Activated gamma-delta T cell (primary cell): ENCODE results near the gene RGS13.

Experiments used
- DNase-seq: peaks from one replicate; lab custom pipeline; 2025; lab: John Stamatoyannopoulos, UW
- total RNA-seq, 2 donors: gene quantifications; one replicate each; lab custom pipeline; 2026; lab: John Stamatoyannopoulos, UW

RGS13 gene, protein sequence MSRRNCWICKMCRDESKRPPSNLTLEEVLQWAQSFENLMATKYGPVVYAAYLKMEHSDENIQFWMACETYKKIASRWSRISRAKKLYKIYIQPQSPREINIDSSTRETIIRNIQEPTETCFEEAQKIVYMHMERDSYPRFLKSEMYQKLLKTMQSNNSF
- total RNA-seq, result 0 to 0.09 reads per million in 2 donors

GRCh38 chr1:192635939-192636338 is at the start of gene RGS13:
TSS of gene RGS13 (plus strand) at chr1:192636147. CDS start at chr1:192644335, 8,188 bp downstream.
- no peak for DNase-seq

DNA sequence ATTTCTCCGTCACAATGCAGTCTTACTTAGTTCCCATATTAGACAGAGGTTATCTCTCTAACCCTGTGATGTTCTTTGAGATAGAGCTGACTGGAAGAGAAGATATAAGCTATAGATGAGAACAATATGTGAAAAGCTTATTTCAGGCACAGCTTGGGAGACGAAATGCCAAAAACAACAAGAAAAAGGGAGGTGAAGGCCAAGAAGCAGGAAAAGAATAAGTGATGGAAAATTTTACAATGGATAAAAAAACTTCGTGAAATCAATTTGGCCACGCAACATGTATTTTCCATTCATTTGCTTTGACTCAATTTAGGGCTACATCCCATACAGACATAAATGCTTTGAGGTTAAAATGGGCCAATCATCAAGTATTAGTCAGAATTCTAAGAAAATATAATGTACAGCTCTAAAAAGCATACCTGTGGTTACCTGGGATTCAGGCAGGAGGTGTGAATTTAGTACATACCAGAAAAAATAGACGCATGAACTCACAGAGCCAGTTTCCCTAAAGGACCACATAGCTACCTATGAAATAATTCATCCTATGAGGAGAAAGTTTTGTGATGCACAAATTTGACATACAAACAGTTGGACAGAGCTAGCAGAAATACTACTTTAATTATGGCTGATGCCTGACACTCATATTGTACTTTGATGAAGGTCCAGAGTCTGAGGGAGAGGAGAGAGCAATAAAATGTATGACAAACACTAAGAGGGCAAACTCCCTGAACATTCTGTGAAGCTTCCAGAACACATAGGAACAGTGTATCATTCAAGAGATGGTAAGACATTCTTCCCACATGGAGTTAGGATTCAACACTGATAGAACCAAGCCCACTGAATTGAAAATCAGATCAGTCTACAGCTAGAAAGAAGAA is 48.3 kb upstream of the RGS13 start:
- DNase-seq, result no peak

- DNase-seq, result no peak
Measured at GRCh38 chr1:192588546-192588945, 47.4 kb upstream of the RGS13 start.

GRCh38 chr1:192589813-192590212 is 46.1 kb upstream of the RGS13 start:
- no peak for DNase-seq

GRCh38 chr1:192592517-192592916 is 43.4 kb upstream of the RGS13 start:
- DNase-seq, result no peak

DNA sequence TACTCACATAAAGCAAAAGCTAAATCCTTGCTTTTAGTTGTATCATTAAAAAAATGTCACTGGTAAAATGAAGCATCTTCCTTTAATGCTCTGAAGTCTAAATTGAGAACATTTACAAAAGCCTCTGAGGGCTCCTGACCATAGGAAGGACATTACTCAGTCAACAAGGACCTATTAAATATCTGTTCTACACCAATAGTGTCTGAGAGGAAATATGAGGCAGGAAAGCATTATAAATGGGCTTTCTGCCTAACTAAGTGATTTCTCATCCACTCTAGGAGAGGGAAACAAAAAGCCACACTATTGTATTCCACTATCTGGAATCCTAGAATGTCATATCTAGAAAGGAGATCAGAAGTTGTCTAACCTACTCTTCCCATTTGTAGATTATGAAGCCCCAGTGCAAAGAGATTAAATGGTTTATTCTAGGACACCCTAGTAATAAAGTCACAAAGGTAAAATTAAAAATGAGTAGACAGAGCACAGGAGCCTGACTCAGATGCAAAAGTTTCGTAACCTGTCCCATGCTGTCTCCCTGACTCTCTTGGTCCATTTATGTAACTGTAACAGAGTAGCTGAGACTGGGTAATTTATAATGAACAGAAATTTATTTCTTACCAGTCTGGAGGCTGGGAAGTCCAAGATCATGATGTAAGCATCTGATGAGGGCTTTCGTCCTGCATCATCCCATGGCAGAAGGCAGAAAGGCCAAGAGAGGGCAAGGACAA is 42.8 kb upstream of the RGS13 start:
- DNase-seq, result no peak

DNA sequence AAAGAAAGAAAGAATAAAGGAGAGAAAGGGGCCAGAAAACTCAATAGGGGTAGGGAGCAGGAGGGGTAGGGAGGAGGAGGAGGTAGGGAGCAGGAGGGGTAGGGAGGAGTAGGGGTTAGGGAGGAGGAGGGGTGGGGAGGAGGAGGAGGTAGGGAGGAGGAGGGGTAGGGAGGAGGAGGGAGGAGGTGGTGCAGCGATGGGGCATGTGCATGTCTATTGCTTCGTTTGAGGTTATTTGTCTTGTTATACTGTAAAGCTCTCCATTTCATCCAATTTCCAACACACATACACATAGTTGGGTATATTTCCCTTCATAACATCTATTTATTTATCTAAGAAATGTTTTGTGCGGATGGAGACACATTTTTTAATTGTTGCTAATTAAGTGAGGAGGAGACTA is 40.6 kb upstream of the RGS13 start:
- no peak for DNase-seq

GRCh38 chr1:192598589-192598988 is 37.4 kb upstream of the RGS13 start:
- DNase-seq, result no peak

- no peak for DNase-seq
Measured at GRCh38 chr1:192600275-192600674, 35.7 kb upstream of the RGS13 start.

- no peak for DNase-seq
Measured at GRCh38 chr1:192601143-192601542, 34.8 kb upstream of the RGS13 start.

DNA sequence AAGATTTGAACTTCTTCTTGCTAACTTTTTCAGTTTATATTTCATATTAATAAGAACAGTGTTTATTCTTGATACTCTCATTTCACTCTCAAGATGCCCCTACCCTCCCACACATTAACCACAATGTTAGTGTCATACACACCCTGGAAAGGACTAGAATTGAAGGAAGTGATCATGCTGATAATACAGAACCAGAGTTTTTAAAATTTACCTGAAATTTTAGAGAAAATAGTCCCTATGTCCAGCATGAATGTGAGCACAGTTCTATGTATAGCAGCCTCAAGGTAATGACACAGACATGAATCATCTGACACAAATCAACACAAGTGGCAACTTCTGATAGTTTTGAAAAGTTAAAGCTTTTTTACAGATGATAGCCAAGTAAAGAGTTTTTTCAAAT is 34.4 kb upstream of the RGS13 start:
- DNase-seq, result no peak

DNA sequence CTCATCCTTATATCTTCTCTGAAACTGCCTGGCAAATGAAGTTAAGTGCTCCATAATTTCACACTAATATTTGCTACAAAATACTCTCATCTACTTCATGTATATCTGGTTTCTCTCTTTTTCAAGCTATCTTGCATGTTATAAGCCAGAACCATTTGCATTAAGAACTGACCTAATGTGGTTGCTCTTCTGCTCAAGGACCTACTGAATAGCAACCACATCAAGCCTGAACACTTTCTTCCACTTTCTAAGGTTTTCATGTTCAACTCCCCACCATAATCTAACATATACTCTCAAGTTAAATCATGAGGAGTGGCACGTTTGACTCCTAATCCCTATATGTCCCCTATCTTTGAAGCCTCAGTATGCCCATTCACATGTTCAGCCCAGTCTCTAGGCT is 33.2 kb upstream of the RGS13 start:
- no peak for DNase-seq

DNA sequence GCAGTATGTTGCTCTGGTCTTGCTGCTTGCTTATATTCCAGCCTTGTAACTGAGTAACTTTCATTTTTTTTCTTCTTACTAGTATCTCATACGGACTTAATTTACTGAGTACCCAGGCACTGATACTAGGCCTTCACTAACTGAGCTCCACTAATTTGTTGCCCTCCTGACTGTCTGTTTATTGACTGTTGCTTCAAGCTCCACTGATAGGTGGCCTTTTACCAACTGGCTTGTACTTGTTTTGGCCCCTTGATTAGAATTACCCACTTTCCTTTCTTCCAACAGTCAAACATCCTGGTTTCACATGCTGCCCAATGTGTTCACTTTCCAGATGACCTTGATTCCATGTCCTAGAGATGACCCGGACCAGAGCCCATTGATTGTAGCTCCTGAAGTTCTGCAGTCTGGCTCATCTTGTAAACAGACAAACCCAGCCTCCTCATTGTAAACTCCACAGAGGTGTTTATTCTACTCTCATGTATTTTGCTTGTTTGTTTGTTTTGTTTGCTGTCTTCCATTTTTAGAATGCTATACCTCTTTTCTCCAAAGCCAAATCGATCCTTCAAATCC is 32.6 kb upstream of the RGS13 start:
- DNase-seq, result no peak

- DNase-seq, result no peak
Measured at GRCh38 chr1:192604979-192605620, 30.8 kb upstream of the RGS13 start.

DNA sequence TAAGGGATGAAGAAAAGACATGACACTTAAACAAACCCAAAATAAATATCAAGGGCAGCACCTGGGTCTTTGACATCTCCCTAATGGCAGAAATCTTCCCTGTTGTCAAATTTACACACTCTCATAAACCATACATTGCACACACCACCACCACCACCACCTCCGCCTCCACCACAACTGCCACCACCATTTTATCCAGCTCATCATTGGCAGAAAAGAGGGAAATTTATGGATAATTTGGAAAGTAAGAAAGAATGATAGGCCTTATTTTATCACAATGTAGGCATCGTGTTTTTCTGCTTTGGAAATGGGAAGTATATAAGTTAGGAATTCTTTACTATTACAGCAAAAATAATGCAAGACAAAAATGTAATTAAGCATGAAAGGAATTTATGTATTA is 27.3 kb upstream of the RGS13 start:
- no peak for DNase-seq

DNA sequence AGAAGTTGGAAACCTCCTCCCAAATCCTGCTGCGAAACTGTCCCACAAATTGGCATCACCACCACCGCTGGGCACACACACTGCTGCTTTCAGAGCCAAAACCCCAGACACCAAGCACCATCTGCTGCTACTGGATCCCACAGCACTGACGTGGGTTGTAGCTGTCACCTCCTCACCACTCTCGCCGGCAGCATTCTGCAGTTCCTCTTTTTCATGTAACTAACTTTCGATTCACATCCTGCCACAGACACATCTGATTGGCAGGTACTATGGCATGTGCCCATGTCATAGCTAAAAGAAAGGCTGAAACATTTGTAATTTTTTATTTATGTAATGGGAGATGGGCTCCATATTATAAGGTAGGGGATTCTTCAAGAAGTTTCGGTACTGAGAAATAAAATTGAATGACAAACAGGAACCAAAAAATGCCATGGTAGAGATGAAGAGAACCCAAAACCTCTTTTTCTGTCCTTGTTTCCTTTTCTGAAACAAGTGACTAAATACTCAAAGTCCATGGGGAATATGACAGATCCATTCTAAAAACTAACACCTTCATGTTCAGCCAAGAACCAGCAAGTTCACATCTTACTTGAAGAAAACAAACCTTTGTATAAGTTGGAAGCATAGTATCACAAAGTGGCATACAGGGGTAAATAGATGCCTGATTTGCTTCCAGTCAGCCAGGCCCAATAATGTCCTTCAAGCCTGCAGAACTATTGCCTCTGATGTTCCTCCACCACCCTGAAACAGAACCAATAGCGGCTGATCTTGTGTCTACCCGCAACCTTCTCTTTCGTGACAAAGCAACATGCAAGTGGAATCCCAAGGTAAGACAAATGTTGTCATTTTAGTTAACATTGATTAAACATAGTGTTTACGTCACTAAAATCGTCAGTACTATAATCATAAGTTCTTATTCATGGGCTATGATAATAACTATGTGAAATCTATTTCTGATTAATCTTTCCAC is 26.6 kb upstream of the RGS13 start:
- no peak for DNase-seq

DNA sequence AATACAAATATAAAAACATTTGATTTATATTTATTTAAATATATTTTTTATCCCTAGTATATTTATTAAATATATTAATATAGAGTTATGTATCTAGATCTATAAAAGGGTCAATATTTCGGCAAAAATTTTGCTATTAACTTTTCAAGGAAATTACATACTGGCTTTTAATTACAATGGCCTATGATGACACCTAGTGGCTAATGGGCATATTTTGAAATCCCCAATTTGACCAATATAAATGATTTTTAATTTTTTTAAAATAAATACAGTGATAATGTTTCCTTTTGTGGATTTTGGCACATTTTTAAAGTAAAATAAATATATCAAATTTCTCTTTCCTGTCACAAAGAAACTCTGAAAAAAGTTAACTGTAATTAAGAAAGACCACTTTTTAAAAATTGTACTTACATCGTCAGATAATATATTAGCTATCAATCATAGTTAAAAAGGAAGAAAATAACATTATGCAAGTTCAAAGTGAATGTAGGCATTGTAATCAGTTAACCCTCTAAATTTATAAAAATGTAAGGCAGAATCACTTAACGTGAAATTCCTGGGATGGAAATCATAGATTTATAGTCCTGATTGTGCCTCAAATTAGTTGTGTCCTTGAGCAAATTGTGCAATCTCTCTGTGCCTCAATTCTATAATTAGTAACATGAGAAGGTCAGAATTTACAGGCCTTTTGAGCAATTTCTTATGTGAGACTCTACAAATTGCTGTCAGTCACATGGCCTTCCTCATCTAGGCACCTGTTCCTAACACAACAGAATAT is 25.6 kb upstream of the RGS13 start:
- no peak for DNase-seq

DNA sequence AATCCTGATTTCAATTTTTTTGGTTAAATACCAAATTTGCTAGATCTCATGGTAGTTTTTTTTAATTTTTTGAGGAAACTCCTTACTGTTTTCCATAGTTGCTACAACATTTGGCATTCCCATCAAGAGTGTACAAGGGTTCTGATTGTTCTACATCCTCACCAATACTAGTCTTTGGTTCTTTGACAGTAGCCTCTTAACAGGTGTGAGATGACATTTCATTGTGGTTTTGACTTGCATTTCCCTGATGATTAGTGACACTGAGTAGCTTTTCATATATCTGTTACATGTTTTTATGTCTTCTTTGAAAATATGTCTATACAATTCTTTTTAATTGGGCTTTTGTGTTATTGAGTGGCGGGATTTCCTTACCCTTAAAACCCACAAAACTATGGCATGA is 20.9 kb upstream of the RGS13 start:
- DNase-seq, result no peak

DNA sequence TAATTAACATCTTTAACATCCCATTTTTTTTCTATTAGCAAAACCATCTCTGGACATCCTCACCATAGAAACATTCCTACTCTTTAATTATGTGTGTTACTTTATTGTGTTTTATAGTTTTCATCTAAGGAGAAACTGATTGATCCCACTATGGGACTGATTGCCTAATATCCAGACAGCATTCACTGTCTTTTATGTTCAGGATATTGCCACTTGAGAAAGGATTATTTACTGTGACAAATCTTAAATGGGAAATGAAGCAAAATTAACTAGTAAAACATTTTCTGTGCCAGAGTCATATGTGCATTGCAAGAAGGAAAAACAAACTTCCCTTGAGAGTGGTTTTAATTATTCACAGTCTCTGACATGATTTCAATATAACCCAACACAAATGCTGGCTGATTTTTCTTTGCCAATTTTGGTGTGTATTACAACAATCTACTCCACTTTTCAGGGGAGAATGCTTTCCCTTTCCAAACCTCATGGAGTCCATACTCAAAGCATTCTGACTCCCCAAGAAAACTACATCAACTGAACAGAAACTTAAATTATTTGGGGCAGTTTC is 15.8 kb upstream of the RGS13 start:
- no peak for DNase-seq
